Mesenchymal stem cell (in vitro differentiated cells and primary cell): ENCODE data around the gene LPCAT1.

Experiments
- DNase-seq: peaks from one replicate; pipeline ENCODE4 v3.0.0-alpha.2; 2013
- H2AFZ ChIP-seq: one replicate; pipeline ENCODE4 v1.6.1; 2013; ENCODE audit warnings: low read depth, mild to moderate bottlenecking, control low read depth, inconsistent platforms, low read length, moderate library complexity
- H2AK5ac ChIP-seq: 2 replicates; pipeline ENCODE4 v1.6.1; 2013; ENCODE audit warnings: low read length, moderate library complexity, mild to moderate bottlenecking, inconsistent platforms; ENCODE audit not compliant: severe bottlenecking
- H2BK120ac ChIP-seq: one replicate; pipeline ENCODE4 v1.6.1; 2013; ENCODE audit warnings: low read depth, mild to moderate bottlenecking, inconsistent platforms, low read length, moderate library complexity
- H2BK12ac ChIP-seq, 2 experiments: one replicate each; pipeline ENCODE4 v1.6.1; 2013; ENCODE audit warnings: inconsistent platforms in 2 of 2, low read length in 2 of 2, mild to moderate bottlenecking in 2 of 2, moderate library complexity in 2 of 2, control low read depth in 1 of 2
- H2BK15ac ChIP-seq: one replicate; pipeline ENCODE4 v1.6.1; 2013; ENCODE audit warnings: mild to moderate bottlenecking, low read depth, inconsistent platforms; ENCODE audit not compliant: poor library complexity, severe bottlenecking
- H2BK5ac ChIP-seq: 2 replicates; pipeline ENCODE4 v1.6.1; 2013; ENCODE audit warnings: low read depth, mild to moderate bottlenecking, low read length, control low read depth, inconsistent platforms; ENCODE audit not compliant: poor library complexity, severe bottlenecking
- H3K14ac ChIP-seq, 2 experiments: one replicate each; pipeline ENCODE4 v1.6.1; 2013; ENCODE audit warnings: inconsistent platforms in 2 of 2, low read length in 2 of 2, control low read depth in 1 of 2, mild to moderate bottlenecking in 1 of 2, moderate library complexity in 1 of 2
- H3K18ac ChIP-seq, 2 experiments: one replicate each; pipeline ENCODE4 v1.6.1; 2013; ENCODE audit warnings: inconsistent platforms in 2 of 2, low read length in 2 of 2, control low read depth in 1 of 2, low read depth in 1 of 2, mild to moderate bottlenecking in 1 of 2
- H3K23ac ChIP-seq, 2 experiments: one replicate each; pipeline ENCODE4 v1.6.1; 2013; ENCODE audit warnings: inconsistent platforms in 2 of 2, low read length in 2 of 2, mild to moderate bottlenecking in 2 of 2, moderate library complexity in 2 of 2, control low read depth in 1 of 2
- H3K27ac ChIP-seq: 2 replicates; pipeline ENCODE4 v1.5.1; 2013; ENCODE audit warnings: mild to moderate bottlenecking, moderate library complexity, low read length, control low read depth, inconsistent platforms; ENCODE audit not compliant: poor library complexity, severe bottlenecking
- H3K27me3 ChIP-seq, 2 experiments: 2 replicates each; pipeline versions ENCODE4 v1.6.1 to v1.7.0; 2013; ENCODE audit warnings: low read length in 2 of 2, mild to moderate bottlenecking in 2 of 2, moderate library complexity in 2 of 2, control low read depth in 1 of 2, inconsistent platforms in 1 of 2; ENCODE audit not compliant: control insufficient read depth in 1 of 2, insufficient read depth in 1 of 2
- H3K36me3 ChIP-seq, 2 experiments: 2 replicates each; pipeline versions ENCODE4 v1.6.1 to v1.7.0; 2013; ENCODE audit warnings: low read length in 2 of 2, control low read depth in 1 of 2, inconsistent platforms in 1 of 2, low read depth in 1 of 2, mild to moderate bottlenecking in 1 of 2; ENCODE audit not compliant: insufficient read depth in 2 of 2, control insufficient read depth in 1 of 2
- H3K4ac ChIP-seq, 2 experiments: one replicate each; pipeline ENCODE4 v1.6.1; 2013; ENCODE audit warnings: inconsistent platforms in 2 of 2, low read length in 2 of 2, mild to moderate bottlenecking in 2 of 2, moderate library complexity in 2 of 2, control low read depth in 1 of 2, low read depth in 1 of 2
- H3K4me1 ChIP-seq: 2 replicates; pipeline ENCODE4 v1.6.1; 2013; ENCODE audit warnings: low read depth, low read length, control low read depth; ENCODE audit not compliant: control insufficient read depth, insufficient read depth
- H3K4me2 ChIP-seq: 2 replicates; pipeline ENCODE4 v1.6.1; 2013; ENCODE audit warnings: low read length, mild to moderate bottlenecking, inconsistent platforms; ENCODE audit not compliant: poor library complexity, severe bottlenecking
- H3K4me3 ChIP-seq, 2 experiments: 2 replicates each; pipeline versions ENCODE4 v1.5.1 to v1.7.0; 2013; ENCODE audit warnings: low read length in 2 of 2, mild to moderate bottlenecking in 2 of 2, control low read depth in 1 of 2, low read depth in 1 of 2; ENCODE audit not compliant: insufficient read depth in 1 of 2
- H3K79me1 ChIP-seq: replicated peaks from 2 replicates; pipeline ENCODE4 v1.6.1; 2013; ENCODE audit warnings: mild to moderate bottlenecking, control low read depth, low read length, inconsistent platforms; ENCODE audit not compliant: poor library complexity, severe bottlenecking
- H3K9ac ChIP-seq: 2 replicates; pipeline ENCODE4 v1.7.0; 2013; ENCODE audit warnings: mild to moderate bottlenecking, low read length, moderate library complexity
- H3K9me3 ChIP-seq: 2 replicates; pipeline ENCODE4 v1.7.0; 2013; ENCODE audit warnings: mild to moderate bottlenecking, low read length; ENCODE audit not compliant: control insufficient read depth
- H4K8ac ChIP-seq: one replicate; pipeline ENCODE4 v1.6.1; 2013; ENCODE audit warnings: inconsistent platforms, mild to moderate bottlenecking, low read length, moderate library complexity
- H4K91ac ChIP-seq: one replicate; pipeline ENCODE4 v1.6.1; 2013; ENCODE audit warnings: mild to moderate bottlenecking, low read length, inconsistent platforms
- WGBS: methylation state at CpG from one replicate; pipeline ENCODE4 v1.1.7; 2013; ENCODE audit warnings: mixed read lengths; 5-methylcytosine and 5-hydroxymethylcytosine counted together

LPCAT1 gene

GRCh38 chr5:1486271-1486670 lies 37.5 kb downstream of the LPCAT1 start:
- Histone ChIP-seq H2BK12ac (no peak overlapping the region), H4K8ac (no peak overlapping the region), H3K4me3 (no peak overlapping the region), H3K9me3 (no peaks in the 10 kb centered on the region), H2AFZ (no peak overlapping the region), H3K4ac (no peak overlapping the region), H3K23ac (no peak overlapping the region), H4K91ac (no peak overlapping the region), H3K9ac (no peak overlapping the region), H3K4me1 (peaks cover 12% of the 10 kb centered on the region), H3K36me3 (peaks cover 67 to 87% of the 10 kb centered on the region in 2 experiments), H3K27me3 (no peaks in the 10 kb centered on the region), H2BK15ac (no peak overlapping the region), H3K4me2 (no peak overlapping the region), H2BK120ac (no peak overlapping the region), H3K79me1 (peaks cover 35% of the 10 kb centered on the region), H3K18ac (no peak overlapping the region), H2BK5ac (no peak overlapping the region), H3K27ac (no peak overlapping the region), H3K14ac (no peak overlapping the region), H2AK5ac (no peak overlapping the region)
- WGBS = 98% methylated on average over 9 of the region's 13 CpGs
- no peak for DNase-seq

DNA sequence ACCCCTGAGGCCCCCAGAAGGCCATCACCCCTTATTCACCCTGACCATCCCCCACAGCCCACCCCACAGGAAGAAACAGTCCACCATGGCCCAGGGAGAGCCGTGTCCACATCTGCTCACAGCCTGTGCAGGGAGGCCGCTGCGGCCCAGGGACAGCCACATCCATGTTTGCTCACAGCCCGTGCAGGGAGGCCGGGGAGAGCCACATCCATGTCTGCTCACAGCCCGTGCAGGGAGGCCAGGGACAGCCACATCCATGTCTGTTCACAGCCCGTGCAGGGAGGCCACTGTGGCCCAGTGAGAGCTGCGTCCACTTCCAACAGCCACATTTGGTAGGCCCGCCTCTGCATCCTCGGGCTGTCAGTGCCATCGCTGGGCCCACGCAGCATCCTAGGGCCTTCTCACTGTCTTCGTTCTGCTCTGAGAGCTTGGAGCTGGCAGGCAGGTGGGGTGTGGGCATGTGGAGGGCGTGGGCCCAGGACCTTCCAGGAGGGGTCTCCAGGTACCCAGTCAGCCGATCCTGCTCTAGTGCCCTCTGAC lies 38.1 kb downstream of the LPCAT1 start:
- no peak overlapping the region for H3K4ac ChIP-seq
- H3K79me1 ChIP-seq = peaks cover 32% of the 10 kb centered on the region
- H2BK120ac ChIP-seq = no peak overlapping the region
- H3K4me1 ChIP-seq = peaks cover 12% of the 10 kb centered on the region
- WGBS = 91% methylated on average over 14 of the region's 15 CpGs
- H3K27me3 ChIP-seq = no peaks in the 10 kb centered on the region
- no peak for DNase-seq
- H4K8ac ChIP-seq = no peak overlapping the region
- H2BK5ac ChIP-seq = no peak overlapping the region
- H3K9ac ChIP-seq = no peak overlapping the region
- peaks cover 66 to 87% of the 10 kb centered on the region in 2 experiments for H3K36me3 ChIP-seq
- H3K23ac ChIP-seq = no peak overlapping the region
- H2AK5ac ChIP-seq = no peak overlapping the region
- H3K18ac ChIP-seq = no peak overlapping the region
- no peak overlapping the region for H3K14ac ChIP-seq
- H2BK15ac ChIP-seq = no peak overlapping the region
- no peak overlapping the region for H2BK12ac ChIP-seq
- H3K9me3 ChIP-seq = no peaks in the 10 kb centered on the region
- H4K91ac ChIP-seq = no peak overlapping the region
- no peak overlapping the region for H3K4me2 ChIP-seq
- H3K27ac ChIP-seq = no peak overlapping the region
- H3K4me3 ChIP-seq = no peak overlapping the region
- H2AFZ ChIP-seq = no peak overlapping the region

GRCh38 chr5:1484730-1485578 lies 38.8 kb downstream of the LPCAT1 start:
- no peak overlapping the region for H2BK120ac ChIP-seq
- no peak overlapping the region for H3K14ac ChIP-seq
- no peak overlapping the region for H3K27ac ChIP-seq
- no peak overlapping the region for H3K23ac ChIP-seq
- H3K4me3 ChIP-seq = no peak overlapping the region
- no peak overlapping the region for H2AK5ac ChIP-seq
- H2BK12ac ChIP-seq = no peak overlapping the region
- H2BK15ac ChIP-seq = no peak overlapping the region
- H3K27me3 ChIP-seq = no peaks in the 10 kb centered on the region
- no peak overlapping the region for H3K4me2 ChIP-seq
- WGBS = 91% methylated on average over 20 of the region's 20 CpGs
- H3K9me3 ChIP-seq = no peaks in the 10 kb centered on the region
- no peak overlapping the region for H3K18ac ChIP-seq
- no peak overlapping the region for H4K91ac ChIP-seq
- peaks cover 63 to 87% of the 10 kb centered on the region in 2 experiments for H3K36me3 ChIP-seq
- H2BK5ac ChIP-seq = no peak overlapping the region
- no peak overlapping the region for H2AFZ ChIP-seq
- no peak overlapping the region for H3K4ac ChIP-seq
- H3K79me1 ChIP-seq = peaks cover 29% of the 10 kb centered on the region
- no peak overlapping the region for H3K9ac ChIP-seq
- no peak overlapping the region for H4K8ac ChIP-seq
- peaks cover 12% of the 10 kb centered on the region for H3K4me1 ChIP-seq
- DNase-seq = no peak

DNA sequence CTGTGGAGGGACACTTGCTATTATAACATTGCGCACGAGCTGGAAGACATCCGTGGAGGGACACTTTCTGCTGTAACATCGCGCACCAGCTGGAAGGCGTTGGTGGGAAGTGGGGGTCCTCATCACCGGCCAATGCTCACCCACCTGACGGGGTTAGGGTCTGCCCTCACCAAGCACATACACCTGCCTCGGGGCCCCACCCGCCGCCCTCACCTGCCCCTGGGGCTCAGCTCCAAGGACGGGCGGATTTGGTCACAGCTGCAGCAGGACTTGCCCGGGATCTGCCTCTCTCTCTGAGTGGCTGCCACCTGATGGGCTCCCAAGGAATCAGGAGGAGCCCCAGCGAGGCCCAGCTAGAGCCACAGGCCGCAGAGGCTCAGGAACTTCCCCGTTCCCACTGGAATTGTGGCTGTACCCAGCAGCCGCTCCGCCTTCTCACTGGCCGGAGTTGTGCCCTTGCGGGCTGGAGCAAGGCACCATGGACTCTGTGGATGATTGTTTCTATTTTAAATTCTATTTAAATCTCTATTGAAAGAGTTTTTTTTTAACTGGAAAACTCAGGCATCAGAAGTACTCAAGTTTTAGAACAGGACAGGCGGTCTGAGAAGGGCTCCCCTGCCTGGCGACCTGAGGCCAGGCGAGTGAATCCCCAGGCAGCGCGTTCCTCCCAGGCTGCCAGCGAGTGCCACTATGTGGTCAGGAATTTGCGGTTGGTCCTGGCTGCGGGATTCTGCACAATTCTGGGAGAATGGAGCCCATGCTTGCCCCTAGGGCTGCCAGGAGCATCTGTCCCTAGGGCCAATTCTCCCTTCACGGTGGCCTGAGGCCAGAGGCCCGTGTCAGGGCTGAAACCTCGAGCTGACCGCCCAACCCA lies 39.7 kb downstream of the LPCAT1 start:
- no peak overlapping the region for H3K18ac ChIP-seq
- H3K27me3 ChIP-seq = no peaks in the 10 kb centered on the region
- no peak overlapping the region for H2AFZ ChIP-seq
- H3K36me3 ChIP-seq = peaks cover 66 to 90% of the 10 kb centered on the region in 2 experiments
- peaks cover 10% of the 10 kb centered on the region for H3K4me1 ChIP-seq
- H2BK120ac ChIP-seq = no peak overlapping the region
- 95% methylated on average over 28 of the region's 33 CpGs for WGBS
- H3K23ac ChIP-seq = no peak overlapping the region
- H3K4ac ChIP-seq = no peak overlapping the region
- H3K79me1 ChIP-seq = peaks cover 29% of the 10 kb centered on the region
- no peak overlapping the region for H2BK5ac ChIP-seq
- no peak overlapping the region for H3K27ac ChIP-seq
- H2BK12ac ChIP-seq = no peak overlapping the region
- H4K8ac ChIP-seq = peak overlapping the region; percentile 32
- no peak overlapping the region for H2AK5ac ChIP-seq
- H3K9ac ChIP-seq = no peak overlapping the region
- no peaks in the 10 kb centered on the region for H3K9me3 ChIP-seq
- H4K91ac ChIP-seq = no peak overlapping the region
- no peak overlapping the region for H3K14ac ChIP-seq
- no peak for DNase-seq
- H3K4me3 ChIP-seq = no peak overlapping the region
- H3K4me2 ChIP-seq = no peak overlapping the region
- no peak overlapping the region for H2BK15ac ChIP-seq
